ENCODE data around the gene SNRNP70. TPM values are rescaled to one million over a fixed set of nuclear protein-coding genes. Genes with fewer than 3 reads are reported as not detected.

The SNRNP70 gene
- total and polyA plus RNA-seq, 10 of the 15 experiments (the other 5 are each of a cell fraction or from before 2014, with no cell fraction given) = 2.7 to 453 (median 159) TPM

- H3K9me3 ChIP-seq (replicated peaks; ENCODE audit: control insufficient read depth, insufficient read depth, low read length) = no peaks in the 10 kb centered on the region
- no peak overlapping the region for H3K27ac ChIP-seq (ENCODE audit: control insufficient read depth, insufficient read depth)
- BruUV-seq (replicated peaks) = no TSS peak
- ChIA-PET POLR2A (no interaction called here), SMC1A (ENCODE audit: uncharacterized antibody, unreplicated experiment) (interaction anchor here (1.3 kb wide), 1 partner anchor 98 kb away, joined by 4 read pairs; no protein-coding TSS in a partner anchor), CTCF (interaction anchor here (3.8 kb wide), 1 partner anchor 45 kb away, joined by 54 read pairs; no protein-coding TSS in a partner anchor), RAD21 (ENCODE audit: unreplicated experiment) (no interaction called here)
- intact Hi-C loops (cut with micrococcal nuclease; ENCODE audit: unreplicated experiment) = no loop called here
- 91% methylated on average over 12 of the region's 12 CpGs for WGBS (ENCODE audit: insufficient coverage, insufficient replicate concordance, low lambda C conversion rate, missing lambda C conversion rate)
- H3K4me1 ChIP-seq (ENCODE audit: control insufficient read depth, insufficient read depth, low read length) = no peaks in the 10 kb centered on the region
- no peak overlapping the region for H3K4me2 ChIP-seq (ENCODE audit: control insufficient read depth, insufficient read depth)
- peaks cover 15 to 51% of the 10 kb centered on the region in 2 experiments for H3K36me3 ChIP-seq (ENCODE audit: control insufficient read depth in 2 of 2, insufficient read depth in 2 of 2, low read length in 1 of 2)
- in situ Hi-C loops (cut with MboI) = no loop called here
- H3K4me3 ChIP-seq = no peak overlapping the region
- H3K27me3 ChIP-seq (replicated peaks in 1 of 2; ENCODE audit: control insufficient read depth in 2 of 2, insufficient read depth in 2 of 2, low read length in 1 of 2) = no peaks in the 10 kb centered on the region
- no peak overlapping the region for H3K9ac ChIP-seq (ENCODE audit: control insufficient read depth, insufficient read depth, low read length)
- TF ChIP-seq FOXM1 (IDR thresholded peaks at IDR 0.05; ENCODE audit: low read depth, low read length) (no peak), TAF1 (IDR thresholded peaks at IDR 0.05; ENCODE audit: borderline replicate concordance, low read depth, low read length) (no peak), POLR2A (IDR thresholded peaks at IDR 0.05; ENCODE audit: low read depth, low read length) (peak; percentile 49)
- TF ChIP-seq, protein P1, sequence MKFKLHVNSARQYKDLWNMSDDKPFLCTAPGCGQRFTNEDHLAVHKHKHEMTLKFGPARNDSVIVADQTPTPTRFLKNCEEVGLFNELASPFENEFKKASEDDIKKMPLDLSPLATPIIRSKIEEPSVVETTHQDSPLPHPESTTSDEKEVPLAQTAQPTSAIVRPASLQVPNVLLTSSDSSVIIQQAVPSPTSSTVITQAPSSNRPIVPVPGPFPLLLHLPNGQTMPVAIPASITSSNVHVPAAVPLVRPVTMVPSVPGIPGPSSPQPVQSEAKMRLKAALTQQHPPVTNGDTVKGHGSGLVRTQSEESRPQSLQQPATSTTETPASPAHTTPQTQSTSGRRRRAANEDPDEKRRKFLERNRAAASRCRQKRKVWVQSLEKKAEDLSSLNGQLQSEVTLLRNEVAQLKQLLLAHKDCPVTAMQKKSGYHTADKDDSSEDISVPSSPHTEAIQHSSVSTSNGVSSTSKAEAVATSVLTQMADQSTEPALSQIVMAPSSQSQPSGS (IDR thresholded peaks at IDR 0.05; ENCODE audit: low read length) = no peak
- H3K79me2 ChIP-seq (ENCODE audit: control insufficient read depth, insufficient read depth, low read length) = no peaks in the 10 kb centered on the region; the same call in 1 of the 2 replicates
- no peak for DNase-seq (ENCODE audit: low read depth, low spot score)
- H4K20me1 ChIP-seq (ENCODE audit: control insufficient read depth, insufficient read depth) = peaks cover 3% of the 10 kb centered on the region; the same call in 1 of the 2 replicates
- no peak for FAIRE-seq
- no peak for ATAC-seq
- H2AFZ ChIP-seq (ENCODE audit: control insufficient read depth, low read depth, low read length) = no peak overlapping the region
Observed at GRCh38 chr19:49101160-49101559, 15.9 kb downstream of the SNRNP70 start.

DNA sequence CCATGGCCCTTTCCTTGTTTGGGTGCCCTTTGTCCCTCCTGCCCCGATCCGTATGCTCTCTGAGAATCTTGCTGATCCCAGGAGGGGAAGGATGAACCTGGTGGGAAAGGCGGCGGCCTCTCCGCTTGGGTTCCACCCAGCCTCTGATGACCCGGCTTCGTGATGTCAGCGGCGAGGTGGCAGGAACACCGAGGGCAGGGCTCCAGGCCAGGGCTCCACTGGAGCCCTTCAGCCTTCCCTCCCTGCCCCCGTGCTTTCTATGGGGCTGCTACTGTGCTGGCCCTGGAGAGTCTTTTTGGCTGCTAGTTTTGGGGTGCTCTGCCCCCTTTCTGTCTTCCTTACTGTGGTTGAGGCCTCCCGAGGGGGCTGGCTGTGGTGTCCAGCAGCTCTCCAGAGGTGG, 17.1 kb downstream of the SNRNP70 start:
- intact Hi-C loops (cut with micrococcal nuclease; ENCODE audit: unreplicated experiment) = no loop called here
- 99% methylated on average over 12 of the region's 12 CpGs for WGBS (ENCODE audit: insufficient coverage, insufficient replicate concordance, low lambda C conversion rate, missing lambda C conversion rate)
- ChIA-PET RAD21 (ENCODE audit: unreplicated experiment) (no interaction called here), SMC1A (ENCODE audit: uncharacterized antibody, unreplicated experiment) (no interaction called here), POLR2A (no interaction called here), CTCF (interaction anchor here (1.4 kb wide), 1 partner anchor 97 kb away, joined by 5 read pairs; no protein-coding TSS in a partner anchor)
- no peaks in the 10 kb centered on the region; the same call in 1 of the 2 replicates for H3K79me2 ChIP-seq (ENCODE audit: control insufficient read depth, insufficient read depth, low read length)
- H3K4me3 ChIP-seq = no peak overlapping the region
- peaks cover 3% of the 10 kb centered on the region; the same call in 1 of the 2 replicates for H4K20me1 ChIP-seq (ENCODE audit: control insufficient read depth, insufficient read depth)
- H3K36me3 ChIP-seq (ENCODE audit: control insufficient read depth in 2 of 2, insufficient read depth in 2 of 2, low read length in 1 of 2) = peaks cover 13 to 54% of the 10 kb centered on the region in 2 experiments
- H3K9ac ChIP-seq (ENCODE audit: control insufficient read depth, insufficient read depth, low read length) = no peak overlapping the region
- no peaks in the 10 kb centered on the region for H3K9me3 ChIP-seq (replicated peaks; ENCODE audit: control insufficient read depth, insufficient read depth, low read length)
- FAIRE-seq = no peak
- TF ChIP-seq EGR1 (IDR thresholded peaks at IDR 0.05; ENCODE audit: borderline replicate concordance in 1 of 2, low read depth in 2 of 2, low read length in 2 of 2) (no peak), POLR2A (IDR thresholded peaks at IDR 0.05; ENCODE audit: low read depth, low read length) (0 out of 2 replicates have a peak, but pooled peaks have one; percentile 25), POLR2AphosphoS5 (IDR thresholded peaks at IDR 0.05; ENCODE audit: low read length) (0 out of 2 replicates have a peak, but pooled peaks have one; percentile 11)
- no peak for DNase-seq (ENCODE audit: low read depth, low spot score)
- no peak for ATAC-seq
- in situ Hi-C loops (cut with MboI) = no loop called here
- no peaks in the 10 kb centered on the region for H3K4me1 ChIP-seq (ENCODE audit: control insufficient read depth, insufficient read depth, low read length)
- H2AFZ ChIP-seq (ENCODE audit: control insufficient read depth, low read depth, low read length) = no peak overlapping the region
- no peak overlapping the region for H3K4me2 ChIP-seq (ENCODE audit: control insufficient read depth, insufficient read depth)
- no peak overlapping the region for H3K27ac ChIP-seq (ENCODE audit: control insufficient read depth, insufficient read depth)
- H3K27me3 ChIP-seq (replicated peaks in 1 of 2; ENCODE audit: control insufficient read depth in 2 of 2, insufficient read depth in 2 of 2, low read length in 1 of 2) = no peaks in the 10 kb centered on the region
- no TSS peak for BruUV-seq (replicated peaks)

All from GM12878 (cell line).